NCI-H128 (cell line): ENCODE results near the gene CD80.
"Not testable (repeated sequence)": the region's sequence is repeated elsewhere in the genome, so short reads cannot be mapped to it uniquely, and the experiment has no call there.

Experiments used
- DNase-seq: peaks from one replicate; lab custom pipeline; 2025; ENCODE audit not compliant: unreplicated experiment; lab: John Stamatoyannopoulos, UW

Gene CD80, protein sequence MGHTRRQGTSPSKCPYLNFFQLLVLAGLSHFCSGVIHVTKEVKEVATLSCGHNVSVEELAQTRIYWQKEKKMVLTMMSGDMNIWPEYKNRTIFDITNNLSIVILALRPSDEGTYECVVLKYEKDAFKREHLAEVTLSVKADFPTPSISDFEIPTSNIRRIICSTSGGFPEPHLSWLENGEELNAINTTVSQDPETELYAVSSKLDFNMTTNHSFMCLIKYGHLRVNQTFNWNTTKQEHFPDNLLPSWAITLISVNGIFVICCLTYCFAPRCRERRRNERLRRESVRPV

DNA sequence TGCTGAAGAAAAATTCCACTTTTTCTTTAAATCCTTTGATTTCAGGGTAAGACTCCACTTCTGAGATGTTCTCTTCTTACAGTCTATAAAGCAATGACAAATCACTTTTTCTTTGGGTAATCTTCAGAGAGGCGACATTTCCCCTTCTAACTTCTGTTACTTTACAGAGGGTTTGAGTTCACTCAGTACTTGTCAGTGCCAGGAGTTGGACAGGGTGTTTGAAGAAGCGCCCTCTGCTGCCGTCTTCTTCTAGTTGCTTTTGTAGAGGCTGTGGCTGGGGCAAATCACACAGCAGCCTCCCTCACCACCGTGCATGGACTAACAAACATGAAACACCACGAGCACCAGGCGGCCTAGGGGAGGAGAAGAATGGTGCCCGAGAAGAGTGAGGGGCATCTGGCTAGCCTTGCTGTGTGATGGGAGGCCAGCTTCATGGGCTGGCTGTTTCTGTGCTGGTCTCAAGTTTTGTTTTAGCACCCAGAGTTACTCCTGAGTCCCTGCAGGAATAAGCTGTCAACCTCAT is at the start of gene CD80:
Gene CD80 (minus strand): TSS at position 174 of the 523 bp plus-strand sequence. CDS start 1,886 bp downstream, outside the sequence.
- DNase-seq: no peak

DNA sequence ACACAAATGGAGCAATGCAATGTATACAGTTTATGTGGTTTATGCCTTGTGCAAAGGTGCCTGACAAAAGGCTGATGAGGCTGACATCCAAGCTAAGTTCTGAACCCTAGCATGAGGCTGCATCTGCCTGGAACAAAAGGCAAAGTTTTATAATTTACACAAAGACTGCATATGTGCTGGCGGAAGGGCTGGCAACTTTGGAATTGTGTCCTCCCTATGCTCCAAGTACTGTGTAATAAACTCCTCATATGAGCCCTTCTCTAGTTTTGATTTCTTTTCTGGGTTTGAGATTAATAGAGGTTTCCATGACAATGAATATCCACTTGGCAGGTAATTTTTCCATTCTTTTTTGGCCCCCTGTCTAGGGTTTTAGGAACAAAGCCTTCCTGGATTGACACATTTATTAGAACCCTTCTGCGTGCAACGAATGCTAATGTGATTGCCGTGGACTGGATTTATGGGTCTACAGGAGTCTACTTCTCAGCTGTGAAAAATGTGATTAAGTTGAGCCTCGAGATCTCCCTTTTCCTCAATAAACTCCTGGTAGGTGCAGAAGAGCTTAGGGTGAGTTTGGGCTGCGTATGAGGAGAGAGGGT is 49.1 kb upstream of the CD80 start:
- no peak for DNase-seq

DNA sequence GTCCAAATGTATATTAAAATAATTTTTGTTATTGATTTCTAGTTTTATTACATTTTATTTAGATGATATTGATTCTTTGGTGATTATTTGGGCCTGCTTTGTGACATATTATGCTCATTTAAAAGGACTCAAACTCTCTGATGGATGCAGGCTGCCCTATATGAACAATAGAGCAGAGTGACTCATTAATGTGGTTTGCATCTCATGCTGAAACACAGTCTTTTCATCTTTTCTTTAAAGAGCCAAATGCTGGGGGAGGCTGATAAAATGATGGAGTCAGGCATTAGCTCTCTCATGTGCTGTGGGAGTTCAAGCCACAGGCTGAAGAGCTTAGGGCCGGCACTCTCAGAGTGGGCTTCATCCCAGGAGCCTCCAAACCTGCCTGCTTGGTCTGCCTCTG is 45.5 kb upstream of the CD80 start:
- no peak for DNase-seq

DNA sequence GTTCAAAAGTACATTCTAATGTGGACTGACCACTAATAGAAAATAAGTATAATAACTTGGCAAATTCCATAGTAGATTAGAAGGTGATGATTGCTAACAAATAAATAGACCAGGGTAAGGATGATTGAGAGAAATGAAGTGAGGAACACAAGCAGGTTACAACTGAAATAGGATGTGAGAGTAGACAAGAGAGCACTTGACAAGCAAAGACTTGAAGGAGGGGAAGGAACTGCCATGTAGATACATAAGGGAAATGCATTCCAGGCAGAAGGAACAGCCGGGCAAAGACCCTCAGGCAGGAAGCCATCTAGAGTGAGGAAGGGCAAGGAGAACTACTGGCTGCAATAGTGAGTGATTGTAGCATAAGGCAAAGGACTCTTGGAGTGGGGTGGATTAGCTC is 43.3 kb upstream of the CD80 start:
- DNase-seq: no peak

DNA sequence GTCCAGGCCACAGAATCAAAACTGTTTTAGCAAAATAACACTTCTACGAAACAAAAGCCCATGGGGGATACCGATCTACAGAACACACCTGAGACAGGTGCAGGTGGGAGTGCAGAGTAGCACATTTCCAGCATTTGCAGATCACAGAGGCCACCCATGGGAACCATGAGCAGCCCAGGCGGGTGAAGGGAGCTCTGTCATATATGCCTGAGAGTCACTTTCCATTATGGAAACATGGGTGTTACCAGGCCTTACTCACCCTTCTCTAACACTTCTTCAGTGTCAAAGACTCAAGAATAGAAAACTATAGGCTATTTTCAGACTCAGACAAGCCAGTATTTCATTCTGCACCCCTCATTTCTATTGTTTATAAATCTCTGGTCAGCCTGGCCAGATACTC is 41.7 kb upstream of the CD80 start:
- DNase-seq: no peak

DNA sequence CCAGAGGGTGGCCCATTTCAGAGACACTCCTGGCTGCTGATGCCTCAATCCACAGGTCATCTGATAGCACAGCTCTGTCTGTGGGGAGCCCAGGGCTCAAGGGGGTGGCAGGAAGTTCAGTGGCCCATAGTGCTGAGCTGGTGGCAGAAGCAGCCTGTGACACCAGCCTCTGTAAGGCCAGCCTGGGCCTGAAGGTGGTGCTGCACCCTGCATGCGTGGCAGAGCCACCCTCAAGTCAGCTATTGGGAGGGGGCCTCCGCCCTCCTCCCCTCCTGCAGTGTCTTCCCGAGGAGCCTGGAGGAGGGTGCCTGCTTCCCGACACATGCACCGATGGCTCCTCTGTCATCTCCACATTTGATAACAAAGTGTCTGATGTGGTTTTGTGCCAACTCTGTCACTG is 41.3 kb upstream of the CD80 start:
- DNase-seq: no peak

DNA sequence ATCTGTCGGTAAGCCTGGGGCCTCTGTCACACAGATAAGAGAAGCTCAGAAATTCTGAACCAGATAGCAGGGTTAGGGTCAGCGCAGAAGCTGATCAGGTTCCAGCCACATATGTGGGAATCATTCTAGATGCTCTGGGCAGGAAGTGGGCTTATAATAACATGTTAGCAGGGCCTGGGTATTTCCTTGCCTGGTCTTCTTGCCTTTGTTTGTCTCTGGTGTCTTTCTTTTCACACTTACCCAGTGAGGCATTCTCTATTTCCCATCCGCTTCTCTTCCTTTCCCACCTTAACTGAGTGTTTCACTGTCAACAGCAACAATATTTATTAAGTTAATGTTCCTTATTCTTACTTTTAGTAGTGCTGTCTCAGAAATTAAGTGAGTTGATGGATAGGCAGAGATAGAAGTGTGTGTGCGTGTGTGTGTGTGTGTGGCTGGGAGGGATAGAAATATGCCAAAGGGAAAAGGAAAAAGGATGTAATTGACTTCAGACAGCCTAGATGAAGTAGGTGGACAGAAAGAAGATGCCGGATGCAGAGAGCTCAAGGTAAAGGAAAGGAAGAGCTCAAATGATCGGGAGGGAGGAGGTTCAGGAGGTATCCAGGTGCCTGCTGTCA is 40.3 kb upstream of the CD80 start:
- DNase-seq: no peak

DNA sequence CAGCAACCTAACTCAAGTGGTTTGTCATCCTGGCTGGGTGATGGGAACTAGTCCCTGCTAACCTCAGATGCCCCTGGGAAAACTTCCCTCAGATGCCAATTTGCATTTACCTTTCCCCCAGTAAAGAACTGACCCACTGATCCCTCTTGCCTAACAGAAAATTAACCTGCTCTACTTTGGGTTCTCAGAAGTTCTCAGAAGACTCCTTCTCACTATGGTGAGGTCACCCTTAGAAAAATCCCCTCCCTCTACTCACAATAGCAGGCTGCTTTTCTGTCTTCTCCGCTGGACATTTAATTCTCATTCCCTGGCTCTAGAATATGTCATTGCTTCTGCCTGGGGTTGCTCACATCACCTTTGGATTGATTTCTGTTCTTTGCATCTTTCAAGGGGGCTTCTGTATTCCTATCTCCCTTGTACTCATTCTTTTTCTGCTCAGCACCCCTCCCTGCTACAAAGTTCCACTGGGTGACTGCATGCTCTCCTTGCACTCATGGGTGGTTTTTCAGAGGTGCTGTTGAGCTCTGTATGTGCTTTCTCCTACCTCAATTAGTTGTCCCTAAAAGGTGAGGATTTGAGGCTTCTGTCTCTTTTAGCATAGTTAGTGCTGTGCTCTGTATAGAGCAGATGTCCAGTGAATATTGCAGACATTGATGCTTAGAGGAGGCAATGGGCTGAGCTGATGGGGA is 39.1 kb upstream of the CD80 start:
- DNase-seq: no peak

DNA sequence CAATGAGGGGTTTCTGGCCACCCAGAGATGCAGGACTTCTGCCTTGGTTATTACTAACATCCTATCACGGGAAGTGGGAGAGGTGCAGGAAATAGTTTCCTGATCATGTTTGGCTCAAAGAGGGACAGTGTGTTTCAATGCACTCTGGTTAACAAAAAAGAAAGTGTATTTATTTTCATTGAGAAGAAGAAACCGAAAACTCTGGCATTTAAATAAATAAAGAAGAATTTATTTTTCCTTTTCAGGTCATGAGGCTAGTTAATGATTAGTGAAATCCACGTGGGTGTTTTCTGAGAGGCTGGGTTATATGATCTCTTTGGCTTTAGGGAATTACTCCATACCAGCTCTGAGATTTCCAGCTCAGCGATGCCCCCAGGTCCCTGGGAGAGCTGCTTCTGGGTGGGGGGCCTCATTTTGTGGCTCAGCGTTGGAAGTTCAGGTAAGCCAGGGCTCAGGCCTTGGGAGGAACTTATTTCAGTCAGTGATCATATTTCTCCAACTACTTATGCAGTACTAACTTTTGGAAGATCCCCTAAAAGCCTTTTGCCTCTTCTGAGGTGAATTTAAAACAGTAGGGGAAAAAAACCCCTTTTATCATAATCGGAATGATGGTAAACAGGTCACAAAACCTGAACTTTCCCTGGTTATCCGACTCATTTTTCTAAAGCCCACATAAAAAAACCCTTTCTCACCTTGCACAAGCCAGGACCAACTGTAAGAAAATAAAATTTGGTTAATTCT is 38.3 kb upstream of the CD80 start, which contains the start of gene PLA1A:
Gene PLA1A (plus strand): TSS at position 338 of the 741 bp plus-strand sequence. CDS start 29 bp downstream, at position 367.
- DNase-seq: no peak

DNA sequence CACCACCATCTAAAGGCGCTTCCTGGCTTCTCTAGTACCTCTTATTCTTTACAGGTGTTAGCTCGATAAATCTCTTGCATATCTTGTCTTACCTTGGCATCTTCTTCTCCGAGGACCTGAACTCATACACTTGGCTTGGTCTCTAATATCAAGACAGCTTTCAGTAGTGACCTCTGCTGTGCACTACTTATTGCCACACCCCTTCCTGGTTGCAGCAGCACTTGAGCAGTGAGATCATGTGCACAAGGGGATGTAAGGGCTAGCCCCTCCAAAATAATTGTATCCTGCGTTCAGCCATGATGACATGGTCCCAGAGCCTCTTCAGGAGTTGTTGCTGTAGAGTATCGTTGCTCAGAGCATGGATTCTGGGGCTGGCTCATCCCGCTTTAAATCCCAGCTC is 37.0 kb upstream of the CD80 start:
- no peak for DNase-seq

DNA sequence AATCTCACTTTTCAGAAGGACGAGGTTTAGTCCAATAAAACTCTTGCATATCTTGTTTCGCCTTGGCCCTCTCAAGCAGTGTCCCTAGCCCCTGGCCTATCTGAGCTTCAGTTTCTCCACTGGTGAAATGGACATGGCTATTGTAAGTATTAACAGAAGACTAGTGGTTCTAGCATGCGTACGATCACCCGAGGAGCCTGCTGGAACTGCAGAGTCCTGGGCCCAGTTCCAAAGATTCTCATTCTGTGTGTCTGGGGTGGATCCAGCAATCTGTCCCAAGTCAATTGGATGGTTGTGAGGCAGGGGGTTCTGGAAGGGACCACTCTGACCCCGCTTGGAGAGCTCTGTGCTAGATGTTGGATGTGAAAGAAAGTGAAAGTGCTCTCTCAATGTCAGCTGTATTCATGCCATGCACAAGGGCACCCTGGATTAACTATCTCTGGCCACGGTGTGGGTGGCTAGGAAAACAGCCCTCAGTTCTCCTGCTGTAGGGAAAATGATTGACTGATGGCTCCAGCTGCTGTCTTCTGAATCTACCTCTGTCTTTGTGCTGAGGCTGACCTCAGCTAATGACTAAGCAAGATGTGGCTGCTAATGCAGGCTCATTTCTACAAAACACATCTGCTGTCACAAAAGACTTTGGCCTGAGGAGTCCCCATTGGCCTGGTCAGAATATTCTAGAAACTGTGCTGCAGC is 36.4 kb upstream of the CD80 start:
- DNase-seq: no peak

DNA sequence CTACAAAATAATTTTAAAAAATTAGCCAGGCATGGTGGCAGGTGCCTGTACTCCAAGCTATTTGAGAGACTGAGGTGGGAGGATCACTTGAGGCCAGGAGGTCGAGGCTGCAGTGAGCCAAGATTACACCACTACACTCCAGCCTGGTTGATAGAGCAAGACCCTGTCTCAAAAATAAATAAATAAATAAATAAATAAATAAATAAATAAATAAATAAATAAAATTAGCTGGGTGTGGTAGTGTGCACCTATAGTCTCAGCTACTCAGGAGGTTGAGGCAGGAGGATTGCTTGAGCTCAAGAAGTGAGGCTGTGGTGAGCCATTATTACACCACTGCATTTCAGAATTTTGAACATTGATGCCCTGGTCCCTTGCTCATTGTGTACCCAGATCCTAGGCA is 35.5 kb upstream of the CD80 start:
- not testable (repeated sequence) for DNase-seq

DNA sequence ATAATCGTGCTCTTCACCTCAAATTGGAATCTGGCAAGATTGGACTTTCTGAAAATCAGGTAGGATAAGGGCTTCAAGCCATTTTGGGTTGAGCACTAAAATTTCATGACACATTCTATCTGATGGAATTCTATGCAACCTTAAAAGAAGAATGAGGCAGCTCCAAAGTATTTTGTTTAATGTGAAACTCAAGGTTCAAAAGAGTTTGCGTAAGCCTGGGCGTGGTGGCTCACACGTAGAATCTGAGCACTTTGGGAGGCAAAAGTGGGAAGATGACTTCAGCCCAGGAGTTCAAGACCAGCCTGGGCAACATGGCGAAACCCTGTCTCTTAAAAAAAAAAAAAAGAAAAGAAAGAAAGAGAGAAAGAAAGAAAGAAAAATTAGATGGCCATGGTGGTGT is 34.7 kb upstream of the CD80 start:
- no peak for DNase-seq

DNA sequence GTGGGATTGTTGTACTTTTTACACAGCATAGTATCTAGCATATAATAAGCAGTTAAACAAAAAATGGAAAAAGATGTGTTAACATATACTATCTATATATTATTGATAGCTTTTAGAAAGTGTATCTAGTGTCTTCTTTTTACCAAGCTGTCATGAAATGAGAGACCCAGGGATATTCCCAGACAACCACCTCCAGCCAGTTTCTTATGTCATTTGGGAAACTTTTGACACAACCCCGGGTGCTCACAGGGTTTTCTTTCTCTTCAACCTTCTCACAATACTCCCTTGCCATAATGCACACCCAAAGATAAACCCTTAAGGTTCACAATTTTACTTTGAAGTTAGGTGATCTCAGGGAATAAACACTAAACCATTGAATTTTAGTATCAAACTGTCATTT is 33.4 kb upstream of the CD80 start:
- no peak for DNase-seq

DNA sequence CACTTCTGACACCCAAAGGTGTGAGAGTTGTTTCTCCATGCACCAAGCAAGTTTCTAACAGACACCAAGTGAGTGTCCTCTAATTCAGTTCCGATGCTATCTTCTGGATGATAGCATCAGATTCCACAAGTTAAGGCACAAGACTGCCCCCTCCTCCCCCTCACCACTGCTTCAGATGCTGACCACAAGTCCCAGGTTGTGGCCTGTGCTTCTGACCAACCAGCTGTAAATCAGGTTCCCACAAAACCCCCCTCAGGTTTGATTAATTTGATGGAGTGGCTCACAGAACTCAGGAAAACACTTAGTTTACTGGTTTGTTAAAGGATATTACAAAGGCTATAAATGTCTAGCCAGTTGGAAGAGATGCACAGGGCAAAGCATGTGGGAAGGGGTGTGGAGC is 31.3 kb upstream of the CD80 start:
- no peak for DNase-seq

DNA sequence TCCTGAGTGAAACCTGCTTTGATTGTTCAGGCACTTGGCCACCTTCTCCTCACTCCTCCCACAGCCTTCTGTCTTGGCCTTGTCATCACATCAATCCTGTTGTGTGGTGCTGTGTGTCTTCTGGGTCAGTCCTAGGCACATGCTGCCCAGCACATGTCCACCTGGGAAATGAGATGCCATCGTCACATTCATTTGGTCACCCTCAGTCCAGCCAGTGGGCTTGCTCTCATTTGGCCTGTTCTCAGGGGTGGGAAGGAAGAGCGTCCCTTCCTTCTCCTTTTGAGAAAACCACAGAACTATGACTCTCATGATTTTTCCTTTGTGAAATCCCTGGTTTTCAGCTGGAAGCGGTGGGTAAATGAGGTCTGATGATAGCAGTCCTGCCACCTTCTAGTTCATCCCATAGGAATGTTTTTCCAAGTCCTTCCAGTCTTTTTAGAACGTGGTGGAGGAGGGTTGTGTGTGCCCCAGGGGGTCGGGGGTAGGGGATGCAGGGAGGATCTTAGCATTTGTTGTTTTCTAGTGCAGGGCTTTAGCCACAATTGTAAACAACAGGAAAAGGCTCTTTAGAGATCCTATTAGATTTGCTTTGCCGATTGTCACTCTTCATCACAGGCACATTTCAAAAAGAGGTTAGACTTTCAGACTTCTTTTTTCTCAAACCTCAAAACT is 29.8 kb upstream of the CD80 start:
- no peak for DNase-seq

DNA sequence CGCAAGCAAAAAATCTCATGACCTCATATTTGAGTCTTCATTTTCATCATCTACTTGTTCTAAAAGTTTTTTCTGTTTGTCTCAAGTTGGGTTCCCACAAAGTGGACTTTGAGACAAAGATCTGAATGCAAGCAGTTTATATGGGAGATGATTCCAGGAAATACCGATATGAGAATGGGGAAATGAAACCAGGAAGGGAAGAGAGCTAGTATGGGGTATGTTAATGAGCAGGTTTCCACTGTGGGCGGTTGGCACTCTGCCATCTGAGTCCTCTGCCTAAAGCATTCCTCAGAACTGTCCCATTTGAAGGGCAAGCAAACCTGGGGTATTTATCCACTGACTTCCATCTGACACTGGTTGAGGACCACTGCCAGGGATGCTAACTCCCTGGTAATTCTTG is 28.7 kb upstream of the CD80 start:
- DNase-seq: no peak

DNA sequence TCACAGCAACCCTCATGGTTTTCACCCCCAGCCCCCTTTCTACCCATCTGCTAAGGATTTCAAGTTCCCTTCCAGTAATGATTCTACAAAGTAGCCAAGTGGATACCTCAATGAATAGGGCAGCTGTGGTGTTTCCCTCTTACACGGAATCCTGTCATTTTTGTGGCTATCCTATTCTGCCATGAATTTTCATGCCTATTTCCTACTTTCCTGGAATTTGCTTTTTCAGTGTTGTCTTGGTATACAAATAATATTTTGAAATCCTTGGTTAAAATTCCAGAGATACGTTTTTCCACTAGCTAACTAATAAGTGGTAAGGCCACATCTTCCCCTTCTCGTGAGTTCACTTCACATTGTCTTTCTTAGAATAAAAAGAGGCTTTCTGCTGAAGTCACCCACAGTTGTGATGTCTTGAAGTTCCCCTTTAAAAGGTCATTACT is 27.3 kb upstream of the CD80 start:
- DNase-seq: no peak

DNA sequence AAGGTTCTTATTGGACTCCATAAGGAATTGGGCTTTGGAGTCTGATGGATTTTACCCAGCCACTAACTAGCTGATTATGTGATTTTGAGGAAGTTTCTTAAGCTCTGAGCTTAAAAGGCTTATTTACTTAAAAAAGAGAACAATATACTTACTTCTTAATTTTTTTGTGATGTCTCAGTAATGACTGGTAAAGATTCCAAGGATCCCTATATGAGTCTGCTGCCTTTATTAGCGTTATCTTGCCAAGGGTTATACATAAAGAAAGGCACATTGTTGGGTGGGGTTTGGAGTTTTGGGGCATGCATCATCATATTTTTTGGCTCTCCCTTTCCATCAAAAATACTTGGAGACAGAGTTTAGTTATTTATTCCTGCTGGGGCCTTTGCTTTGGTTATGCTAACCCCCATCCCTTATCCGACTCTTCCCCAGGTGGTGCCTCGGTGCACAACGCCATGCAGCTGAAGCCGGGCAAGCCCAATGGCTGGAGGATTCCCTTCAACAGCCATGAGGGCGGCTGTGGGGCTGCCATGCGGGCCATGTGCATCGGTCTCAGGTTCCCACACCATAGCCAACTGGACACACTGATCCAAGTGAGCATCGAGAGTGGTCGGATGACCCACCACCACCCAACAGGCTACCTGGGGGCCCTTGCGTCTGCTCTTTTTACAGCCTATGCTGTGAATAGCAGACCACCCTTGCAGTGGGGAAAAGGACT is 26.6 kb upstream of the CD80 start:
- DNase-seq: no peak
